Stimulated activated CD4-positive, alpha-beta T cell treated with anti-CD3 and anti-CD28 coated beads, Interleukin-15, amount 100 ng/mL, for 24 hours (primary cell): ENCODE measurements around the gene FOXJ2.
"Not testable (repeated sequence)": the region's sequence is repeated elsewhere in the genome, so short reads cannot be mapped to it uniquely, and the experiment has no call there.

Experiments
- DNase-seq: peaks from one replicate; pipeline ENCODE4 v3.0.0-alpha.2; 2020

FOXJ2 gene

DNA sequence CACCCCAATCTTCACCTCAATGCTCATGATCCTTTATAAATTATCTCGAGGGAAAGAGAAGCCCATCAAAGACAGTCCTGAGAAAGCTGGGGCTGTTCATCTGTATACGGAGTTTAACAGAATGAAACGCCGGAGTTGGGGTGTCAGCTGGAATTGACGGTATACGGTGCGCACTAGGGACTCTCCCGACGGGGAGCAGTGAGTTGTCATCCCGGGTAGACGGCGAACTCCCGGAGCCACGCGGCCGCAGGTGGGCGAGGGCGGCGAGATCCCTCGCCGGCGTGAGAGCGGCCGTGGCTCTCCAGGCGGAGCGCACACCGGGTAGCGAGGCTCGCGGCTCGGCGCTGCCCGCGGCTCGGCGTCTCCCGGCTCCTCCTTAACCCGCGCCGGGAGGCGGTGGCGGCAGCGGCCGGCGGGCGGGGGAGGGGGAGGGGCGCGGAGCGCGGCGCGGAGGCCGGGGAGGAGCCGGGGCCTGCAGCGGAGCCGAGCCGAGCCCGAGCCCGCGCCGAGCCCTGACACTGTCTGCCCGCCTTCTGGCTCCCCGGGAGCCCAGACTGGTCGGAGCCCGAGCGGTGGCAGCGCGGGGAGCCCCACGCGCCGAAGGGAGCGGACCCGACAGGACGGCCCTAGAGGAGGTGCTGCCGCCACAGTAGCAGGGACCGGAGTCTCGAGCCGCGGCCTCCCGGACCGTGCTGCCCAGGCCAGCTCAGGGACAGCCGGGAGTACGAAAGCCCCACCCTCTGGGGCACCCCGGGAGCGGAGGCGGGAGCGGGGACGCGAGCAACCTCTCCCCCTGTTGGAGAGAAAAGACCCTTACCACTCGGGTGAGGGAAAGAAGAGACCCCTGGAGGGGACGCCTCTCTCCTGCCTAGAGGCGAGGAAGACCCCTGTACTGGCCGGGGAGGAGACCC is at the start of gene FOXJ2:
FOXJ2 (plus strand) TSS at position 475 of the 911 bp plus-strand sequence. CDS start 7,117 bp downstream, outside the sequence.
- peak; percentile 83 for DNase-seq

DNA sequence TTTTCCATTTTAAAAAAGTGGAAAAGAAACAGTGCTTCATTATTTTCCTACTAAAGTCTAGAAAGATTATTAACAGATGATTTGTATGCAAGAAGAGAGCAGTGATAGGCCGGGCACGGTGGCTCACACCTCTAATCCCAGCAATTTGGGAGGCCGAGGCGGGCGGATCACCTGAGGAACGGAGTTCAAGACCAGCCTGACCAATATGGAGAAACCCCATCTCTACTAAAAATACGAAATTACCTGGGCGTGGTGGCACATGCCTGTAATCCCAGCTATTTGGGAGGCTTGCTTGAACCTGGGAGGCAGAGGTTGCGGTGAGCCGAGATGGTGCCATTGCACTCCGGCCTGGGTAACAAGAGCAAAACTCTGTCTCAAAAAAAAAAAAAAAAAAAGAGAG is 49.5 kb upstream of the FOXJ2 start:
- DNase-seq, result not testable (repeated sequence)

DNA sequence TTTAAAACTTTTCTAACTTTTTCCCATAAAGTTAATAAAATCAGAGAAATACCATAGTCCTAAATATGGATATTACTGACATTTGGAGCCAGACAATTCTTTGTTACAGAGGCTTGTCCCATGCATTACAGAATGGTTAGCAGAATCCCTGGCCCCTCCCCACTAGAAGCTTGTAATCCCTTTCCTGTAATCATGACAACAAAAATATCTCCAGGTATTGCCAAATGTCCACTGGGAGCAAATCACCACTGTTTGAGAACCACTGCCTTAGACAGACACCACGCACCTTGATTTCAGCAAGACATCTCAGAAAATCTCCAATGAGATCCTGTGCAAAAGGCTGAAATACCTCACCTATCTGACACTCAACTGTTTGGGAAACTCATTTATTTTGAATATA is 49.1 kb upstream of the FOXJ2 start:
- DNase-seq, result not testable (repeated sequence)

DNA sequence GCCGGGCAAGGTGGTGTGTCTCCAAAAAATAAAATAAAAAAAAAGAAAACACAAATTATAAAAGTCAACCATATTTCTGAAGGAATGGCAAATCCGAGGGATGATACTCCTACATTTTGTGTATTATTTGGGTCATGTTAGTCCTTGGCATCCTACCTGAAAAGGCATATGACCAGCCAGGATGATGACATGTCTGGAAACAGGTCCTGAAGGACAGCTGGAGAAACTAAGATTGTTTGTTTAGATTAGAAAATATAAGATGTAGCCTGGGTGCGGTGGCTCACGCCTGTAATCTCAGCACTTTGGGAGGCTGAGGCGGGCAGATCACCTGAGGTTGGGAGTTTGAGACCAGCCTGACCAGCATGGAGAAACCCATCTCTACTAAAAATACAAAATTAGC is 47.6 kb upstream of the FOXJ2 start:
- DNase-seq, result no peak

DNA sequence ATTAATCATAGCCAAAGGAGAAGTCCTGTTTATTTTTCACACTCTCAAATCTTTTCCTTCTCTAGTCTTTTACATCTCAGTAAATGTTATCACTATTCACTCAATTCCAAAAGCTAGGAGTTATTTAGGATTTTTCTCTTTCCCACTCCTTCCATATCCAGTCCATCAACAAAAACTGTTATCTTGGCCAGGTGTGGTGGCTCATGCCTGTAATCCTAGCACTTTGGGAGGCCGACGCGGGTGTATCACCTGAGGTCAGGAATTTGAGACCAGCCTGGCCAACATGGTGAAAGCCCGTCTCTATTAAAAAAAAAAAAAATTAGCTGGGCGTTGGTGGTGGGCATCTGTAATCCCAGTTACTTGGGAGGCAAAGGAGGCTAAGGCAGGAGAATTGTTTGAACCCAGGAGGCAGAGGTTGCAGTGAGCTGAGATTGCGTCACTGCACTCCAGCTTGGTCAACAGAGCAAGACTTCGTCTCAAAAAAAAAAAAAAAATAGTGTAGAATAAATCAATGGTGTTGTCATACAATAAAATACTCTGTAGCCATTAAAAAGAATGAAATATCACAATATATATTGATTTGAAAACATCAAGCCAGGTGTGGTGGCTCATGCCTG is 46.6 kb upstream of the FOXJ2 start:
- DNase-seq, result no peak

DNA sequence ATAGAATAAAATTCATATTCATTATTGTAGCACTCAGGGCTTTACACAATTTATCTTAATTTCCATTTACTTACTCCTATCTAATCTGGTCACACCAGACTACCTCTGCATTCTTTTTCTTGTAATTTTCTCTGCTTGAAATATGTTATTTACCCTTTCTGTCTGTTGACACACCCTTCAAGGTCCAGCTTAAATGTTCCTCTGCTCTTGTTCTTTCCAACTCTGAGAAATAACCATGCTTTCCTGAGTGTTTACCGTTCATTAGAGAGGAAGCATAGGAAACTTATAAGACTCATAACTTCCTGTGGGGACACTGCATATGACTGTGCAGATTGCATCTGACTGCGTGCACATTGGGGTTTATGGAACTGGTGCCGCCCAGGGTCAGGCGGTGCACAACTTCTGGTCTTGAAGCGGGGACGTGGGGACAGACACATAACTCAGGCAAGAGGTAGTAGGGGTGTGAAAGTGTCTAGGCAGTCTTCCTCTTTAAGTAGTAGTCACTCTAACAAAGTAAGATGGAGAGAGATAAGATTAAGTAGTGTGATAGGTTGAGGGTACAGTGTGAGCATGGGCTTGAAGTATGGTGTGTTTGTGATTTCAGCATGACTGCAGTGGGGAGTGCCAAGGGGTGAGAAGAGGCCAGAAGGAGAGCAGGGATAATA is 42.6 kb upstream of the FOXJ2 start:
- DNase-seq, result peak; percentile 84

DNA sequence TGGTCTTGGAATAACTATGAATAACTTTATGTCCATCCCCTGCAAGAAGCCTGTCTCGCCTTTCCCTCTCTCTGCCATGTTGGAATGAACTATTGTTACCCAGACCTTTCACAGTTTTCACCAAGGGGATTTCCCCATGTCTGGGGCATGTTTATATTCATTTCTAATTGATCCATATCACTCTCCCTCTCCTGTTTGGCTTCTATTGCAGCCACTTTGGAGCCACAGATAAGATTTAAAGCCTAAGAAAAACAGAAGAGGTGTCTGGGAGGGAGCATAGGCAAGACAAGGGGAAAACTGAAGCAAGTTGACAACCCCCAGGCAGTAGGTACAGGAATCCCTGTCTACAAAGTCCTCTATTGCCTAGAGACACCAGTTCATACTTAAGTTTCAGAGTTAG is 41.0 kb upstream of the FOXJ2 start:
- DNase-seq, result no peak

DNA sequence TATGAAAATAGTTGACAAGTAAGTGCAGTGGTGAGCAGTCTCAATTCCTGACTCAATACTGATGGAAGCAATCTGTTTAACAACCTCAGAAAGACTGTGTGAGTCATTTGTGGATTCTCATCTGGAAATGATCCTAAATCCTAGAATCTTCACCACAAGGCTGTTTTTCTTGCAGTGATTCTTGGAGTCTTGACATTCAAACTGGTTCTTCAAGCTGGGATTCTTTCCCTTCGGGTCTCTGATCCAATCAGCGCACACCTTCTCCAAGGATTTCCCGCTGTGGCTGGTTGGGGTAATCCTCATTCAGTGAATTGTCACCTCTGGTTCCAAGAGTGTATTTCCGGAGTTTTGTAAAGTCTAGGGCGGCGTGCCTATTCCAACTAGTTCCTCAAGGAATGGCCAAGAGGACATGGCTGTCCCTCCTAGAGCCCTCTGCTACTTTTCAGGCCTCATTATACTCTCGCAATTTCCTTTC is 37.7 kb upstream of the FOXJ2 start:
- no peak for DNase-seq

DNA sequence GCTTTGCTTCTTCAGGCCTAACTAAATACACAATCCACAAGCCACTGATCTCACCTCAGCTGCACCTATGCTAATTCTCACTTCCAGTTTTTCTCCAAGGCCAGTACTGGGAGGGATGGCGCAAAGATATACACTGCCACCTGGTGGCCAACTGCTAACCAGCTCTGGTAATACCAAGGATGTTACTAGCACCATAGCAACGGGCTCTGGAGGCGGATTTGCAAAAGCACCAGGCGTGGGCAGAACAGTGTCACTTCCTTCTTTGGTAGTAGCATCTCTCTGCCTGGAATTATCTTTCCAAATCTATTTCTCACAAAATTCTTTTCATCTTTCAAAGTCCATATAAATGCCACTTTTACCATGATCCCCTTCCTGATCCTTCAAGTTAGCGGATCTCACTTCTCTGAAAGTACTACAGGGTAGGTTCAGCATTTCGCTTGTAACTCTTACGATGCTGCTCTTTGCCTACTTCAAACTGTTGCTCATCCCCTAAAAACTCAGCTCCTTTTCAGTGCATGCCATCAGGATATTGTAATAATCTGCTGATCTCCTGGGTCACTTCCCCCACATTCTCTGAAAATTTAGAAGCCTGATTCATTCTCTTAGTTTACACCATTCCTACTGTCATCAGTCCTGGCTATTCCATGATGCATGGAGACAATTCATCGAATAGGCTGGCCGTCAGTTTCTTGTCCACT is 37.1 kb upstream of the FOXJ2 start:
- peak; percentile 92 for DNase-seq

DNA sequence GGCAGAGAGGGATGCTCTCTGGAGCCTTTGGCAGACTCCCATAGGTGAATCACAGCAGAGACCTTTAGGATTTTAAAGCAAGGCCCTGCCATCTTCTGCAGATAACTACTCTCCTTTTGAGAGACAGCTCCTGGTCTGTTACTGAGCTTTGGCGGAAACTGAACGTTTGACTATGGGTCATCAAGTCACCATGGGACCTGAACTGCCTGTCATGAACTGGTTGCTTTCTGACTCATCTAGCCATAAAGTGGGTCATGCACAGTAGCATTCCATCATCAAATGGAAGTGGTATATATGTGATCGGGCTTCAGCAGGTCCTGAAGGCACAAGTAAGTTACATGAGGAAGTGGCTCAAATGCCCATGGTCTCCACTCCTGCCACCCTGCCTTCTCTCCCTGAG is 31.7 kb upstream of the FOXJ2 start:
- not testable (repeated sequence) for DNase-seq

DNA sequence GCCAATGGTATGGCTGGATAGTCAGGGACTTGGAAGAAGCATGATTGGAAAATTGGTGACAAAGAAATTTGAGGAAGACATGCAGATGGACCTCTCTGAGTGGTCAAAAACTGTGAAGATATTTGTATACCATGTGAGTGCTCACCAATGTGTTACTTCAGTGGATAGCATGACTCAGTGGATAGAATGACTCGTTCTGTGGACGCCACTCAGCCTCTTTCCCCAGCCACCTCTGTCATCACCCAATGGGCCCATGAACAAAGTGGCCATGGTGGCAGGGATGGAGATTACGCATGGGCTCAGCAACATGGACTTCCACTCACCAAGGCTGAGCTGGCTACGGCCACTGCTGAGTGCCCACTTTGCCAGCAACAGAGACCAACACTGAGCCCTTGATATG is 31.0 kb upstream of the FOXJ2 start:
- peak; percentile 10 for DNase-seq

DNA sequence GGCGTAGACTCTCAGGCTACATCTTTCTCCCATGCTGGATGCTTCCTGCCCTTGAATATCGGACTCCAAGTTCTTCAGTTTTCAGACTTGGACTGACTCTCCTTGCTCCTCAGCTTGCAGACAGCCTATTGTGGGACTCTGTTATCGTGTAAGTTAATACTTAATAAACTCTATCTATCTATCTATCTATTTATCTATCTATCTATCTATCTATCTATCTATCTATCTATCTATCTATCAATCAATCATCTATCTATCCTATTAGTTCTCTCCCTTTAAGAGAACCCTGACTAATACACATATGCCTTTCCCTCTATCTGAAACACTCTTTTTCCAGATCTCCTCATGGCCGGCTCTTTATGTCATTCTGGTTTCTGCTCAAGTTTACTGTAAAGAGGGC is 27.6 kb upstream of the FOXJ2 start:
- not testable (repeated sequence) for DNase-seq

DNA sequence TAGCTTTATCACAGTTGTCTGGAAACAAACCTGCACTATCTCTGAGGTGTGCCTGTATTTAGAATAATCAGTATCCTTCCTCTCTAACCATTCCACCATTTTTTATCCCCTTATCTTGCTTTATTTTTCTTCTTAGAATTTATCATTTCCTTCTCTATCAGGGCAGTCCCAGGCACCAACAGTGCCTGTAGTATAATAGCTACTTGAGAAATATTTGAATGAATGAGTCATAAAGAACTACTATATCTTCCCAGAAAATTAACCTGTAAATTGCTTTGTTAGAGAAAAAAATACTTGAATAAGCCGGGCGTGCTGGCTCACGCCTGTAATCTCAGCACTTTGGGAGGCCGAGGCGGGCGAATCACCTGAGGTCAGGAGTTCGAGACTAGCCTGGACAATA is 21.2 kb upstream of the FOXJ2 start:
- no peak for DNase-seq

DNA sequence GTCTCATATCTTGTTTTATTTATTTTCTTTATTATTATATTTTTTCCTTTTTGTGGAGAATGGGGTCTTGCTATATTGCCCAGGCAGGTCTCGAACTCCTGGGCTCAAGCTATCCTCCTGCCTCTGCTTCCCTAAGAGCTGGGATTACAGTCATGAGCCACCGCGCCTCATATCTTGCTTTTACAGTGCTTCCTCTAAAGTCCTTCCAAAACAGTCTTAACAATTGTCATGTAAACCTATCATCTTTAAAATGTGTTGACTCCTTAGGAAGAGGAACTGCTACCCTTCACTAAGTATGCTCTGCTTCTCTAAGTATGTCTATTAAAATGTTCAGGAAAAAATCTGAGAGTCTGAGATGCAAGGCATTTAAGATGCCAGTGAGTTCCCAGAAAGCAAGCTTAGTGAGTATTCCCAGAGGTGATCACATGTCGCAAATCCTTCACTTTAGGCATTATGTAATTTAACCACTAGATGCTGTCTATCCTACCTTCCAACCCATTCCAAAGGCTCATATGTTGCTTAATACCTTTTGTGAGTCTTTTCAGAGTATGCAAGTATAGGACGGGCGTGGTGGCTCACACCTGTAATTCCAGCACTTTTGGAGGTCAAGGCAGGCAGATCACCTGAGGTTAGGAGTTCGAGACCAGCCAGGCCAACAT is 19.7 kb upstream of the FOXJ2 start:
- DNase-seq, result no peak

DNA sequence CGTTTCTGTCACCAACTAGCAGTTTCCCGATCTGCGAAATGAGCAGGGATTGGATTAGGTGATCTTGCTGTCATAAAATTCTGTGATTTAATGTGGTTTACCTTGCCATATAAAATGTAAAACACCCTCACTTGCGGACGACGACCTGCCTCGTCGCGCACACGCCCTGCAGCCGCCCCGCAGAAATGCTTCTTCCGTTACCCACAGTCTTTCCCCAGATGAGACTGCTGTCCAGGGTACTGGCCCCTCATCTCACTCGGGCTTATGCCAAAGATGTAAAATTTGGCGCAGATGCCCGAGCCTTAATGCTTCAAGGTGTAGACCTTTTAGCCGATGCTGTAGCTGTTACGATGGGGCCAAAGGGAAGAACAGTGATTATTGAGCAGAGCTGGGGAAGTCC is 17.7 kb upstream of the FOXJ2 start:
- no peak for DNase-seq

DNA sequence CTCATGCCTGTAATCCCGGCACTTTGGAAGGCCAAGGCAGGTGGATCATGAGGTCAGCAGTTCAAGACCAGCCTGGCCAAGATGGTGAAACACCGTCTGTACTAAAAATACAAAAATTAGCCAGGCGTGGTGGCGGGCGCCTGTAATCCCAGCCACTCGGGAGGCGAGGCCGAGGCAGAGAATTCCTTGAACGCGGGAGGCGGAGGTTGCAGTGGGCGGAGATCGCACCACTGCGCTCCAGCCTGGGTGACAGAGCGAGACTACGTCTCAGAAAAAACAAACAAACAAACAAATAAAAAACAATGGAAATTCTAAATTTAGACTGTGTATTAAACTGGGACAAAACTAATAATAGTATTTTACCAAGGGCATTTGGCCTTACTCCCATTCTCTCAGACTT is 14.3 kb upstream of the FOXJ2 start:
- not testable (repeated sequence) for DNase-seq

DNA sequence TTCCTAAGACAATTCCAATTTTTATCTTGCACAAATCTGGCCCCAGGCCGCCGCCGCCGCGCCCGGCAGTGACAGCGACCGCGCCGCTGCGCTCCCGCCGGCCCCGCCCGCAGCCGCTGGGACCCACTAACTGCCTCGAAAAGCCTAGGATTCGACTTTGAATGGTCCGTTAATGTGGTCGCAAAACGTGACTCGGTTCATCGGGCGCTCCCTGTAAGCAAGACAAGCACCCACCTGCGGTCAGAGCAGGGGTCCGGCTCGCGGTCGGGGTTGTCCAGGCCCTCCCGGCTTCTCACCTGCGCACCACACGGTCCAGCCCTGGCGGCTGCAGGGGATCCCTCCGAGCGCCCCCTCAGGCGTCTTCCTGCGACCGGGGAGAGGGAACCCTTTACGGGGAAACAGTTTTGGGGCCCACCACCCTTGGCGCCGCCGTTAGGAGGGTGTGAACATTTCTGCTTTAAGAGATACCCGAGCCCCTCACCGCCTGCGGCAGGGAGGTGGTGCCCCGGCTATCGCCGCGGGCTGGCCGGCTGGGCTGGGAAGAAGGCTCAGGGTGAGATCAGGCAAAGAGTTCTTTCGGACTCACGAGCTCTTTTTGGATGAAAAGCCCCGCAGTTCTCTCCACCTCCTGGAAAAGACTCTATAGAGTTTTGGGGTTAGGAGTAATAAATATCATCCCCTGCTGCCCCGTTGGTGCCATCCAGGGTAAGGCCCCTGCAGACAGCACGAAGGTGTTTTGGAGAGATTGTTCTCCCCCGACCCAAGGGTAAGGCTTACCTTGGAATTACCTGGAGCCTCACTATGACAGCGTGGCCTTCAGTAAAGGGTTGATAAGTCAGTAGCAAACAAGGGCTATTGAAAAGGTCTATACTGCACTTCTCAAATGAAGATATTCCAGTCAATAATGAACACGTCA is 13.6 kb upstream of the FOXJ2 start:
- DNase-seq, result peak; percentile 43

DNA sequence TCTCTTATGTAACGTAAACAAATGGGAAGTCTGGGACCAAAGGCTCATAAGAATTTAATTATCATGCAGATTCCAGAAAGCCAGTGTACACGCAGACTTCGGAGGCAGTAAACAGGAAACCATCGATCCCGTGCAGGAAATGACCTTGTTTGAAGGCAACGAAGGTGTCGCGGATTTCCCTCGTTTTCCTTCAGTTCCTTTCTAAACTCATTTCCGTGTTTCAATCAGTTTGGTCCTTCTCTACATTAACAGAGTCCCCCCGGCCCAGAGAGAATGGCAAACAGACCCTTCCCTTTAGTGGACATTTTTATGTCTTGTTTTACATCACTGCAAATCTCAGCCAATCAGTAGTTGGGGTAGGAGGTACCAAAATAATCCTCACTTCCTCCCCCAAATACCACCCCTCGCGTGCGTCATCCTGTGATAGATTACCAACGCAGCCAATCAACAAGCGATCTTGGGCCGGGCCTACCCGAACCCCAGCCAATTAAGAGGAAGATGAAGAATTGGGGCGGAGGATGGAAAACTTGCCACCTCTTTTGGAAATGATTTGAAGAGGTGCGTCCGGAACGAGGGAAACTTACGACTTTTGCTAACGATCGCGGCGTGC is 6.1 kb upstream of the FOXJ2 start:
- DNase-seq, result peak; percentile 97

DNA sequence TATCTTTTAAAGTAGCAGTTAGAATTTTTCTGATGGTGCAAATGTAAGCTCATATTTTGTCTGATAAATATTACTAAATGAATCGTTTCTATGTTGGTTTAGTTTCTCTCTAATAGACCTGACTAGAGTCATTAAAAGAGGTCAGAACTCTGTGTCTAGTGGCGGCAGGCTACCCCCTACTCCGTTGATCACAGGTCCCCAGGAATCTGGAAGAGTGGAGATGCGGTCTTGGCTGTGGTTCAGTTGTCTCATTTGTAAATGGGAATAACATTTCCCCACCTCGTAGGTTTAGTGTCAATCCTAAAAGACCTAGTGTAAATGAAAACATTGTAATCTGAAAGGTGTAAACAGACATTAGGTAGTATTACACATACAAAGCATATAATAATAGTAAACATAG is 4.7 kb upstream of the FOXJ2 start:
- DNase-seq, result no peak

DNA sequence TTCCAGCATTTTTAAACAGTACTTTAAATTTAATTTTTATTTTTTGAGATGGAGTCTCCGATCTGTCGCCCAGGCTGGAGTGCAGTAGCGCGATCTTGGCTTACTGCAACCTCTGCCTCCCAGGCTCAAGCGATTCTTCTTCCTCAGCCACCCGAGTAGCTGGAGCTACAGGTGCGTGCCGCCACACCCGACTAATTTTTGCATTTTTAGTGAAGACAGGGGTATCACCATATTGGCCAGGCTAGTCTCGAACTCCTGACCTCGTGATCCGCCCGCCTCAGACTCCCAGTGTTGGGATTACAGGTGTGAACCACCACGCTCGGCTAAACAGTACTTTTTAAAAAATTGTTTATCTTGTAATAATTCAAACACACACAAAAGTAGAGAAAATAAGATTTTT is 4.2 kb upstream of the FOXJ2 start:
- no peak for DNase-seq

DNA sequence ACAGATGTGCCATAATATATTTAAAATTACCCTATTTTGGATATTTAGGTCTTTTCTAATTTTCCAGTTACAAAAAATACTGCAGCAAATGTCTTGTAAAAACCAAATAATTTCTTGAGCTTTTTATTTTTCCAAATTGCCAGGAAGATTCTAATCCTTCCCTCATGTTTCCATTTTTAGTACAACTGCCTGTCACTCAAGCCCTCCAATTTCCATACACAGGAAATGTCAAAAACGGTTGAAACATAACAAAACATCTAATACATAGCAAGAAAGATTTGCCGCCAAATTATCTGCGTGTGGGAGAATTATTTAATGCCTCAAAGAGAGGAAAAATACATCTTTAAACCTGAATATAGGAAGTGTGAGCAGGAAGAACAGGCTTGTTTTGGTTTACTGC is 2.3 kb upstream of the FOXJ2 start:
- DNase-seq, result no peak
